Measurements from ENCODE around the gene PTGR1.
"Not testable (repeated sequence)": the region's sequence is repeated elsewhere in the genome, so short reads cannot be mapped to it uniquely, and the experiment has no call there.

The PTGR1 gene

DNA sequence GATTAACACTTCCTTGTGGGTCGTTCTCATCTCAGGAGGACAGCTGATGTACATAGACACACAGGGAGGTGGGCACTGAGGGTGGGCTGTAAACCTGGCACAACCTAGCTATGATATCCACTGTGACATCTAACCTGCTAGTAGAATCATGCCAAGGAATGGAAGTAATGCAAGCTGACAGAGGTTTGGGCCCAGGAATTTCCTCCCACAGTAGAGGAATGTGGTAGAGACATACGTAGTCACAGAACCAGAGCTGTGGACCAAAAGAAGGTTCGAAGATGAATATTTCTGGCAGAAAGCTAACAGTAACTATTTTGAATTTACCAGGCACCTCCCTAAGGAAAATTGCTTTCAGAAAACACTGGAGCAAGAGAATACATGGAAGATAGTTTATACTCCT lies 16.5 kb upstream of the PTGR1 start:
- in situ Hi-C loops (cut with MboI; ENCODE audit: low sequenced_read_pairs): no loop called here

DNA sequence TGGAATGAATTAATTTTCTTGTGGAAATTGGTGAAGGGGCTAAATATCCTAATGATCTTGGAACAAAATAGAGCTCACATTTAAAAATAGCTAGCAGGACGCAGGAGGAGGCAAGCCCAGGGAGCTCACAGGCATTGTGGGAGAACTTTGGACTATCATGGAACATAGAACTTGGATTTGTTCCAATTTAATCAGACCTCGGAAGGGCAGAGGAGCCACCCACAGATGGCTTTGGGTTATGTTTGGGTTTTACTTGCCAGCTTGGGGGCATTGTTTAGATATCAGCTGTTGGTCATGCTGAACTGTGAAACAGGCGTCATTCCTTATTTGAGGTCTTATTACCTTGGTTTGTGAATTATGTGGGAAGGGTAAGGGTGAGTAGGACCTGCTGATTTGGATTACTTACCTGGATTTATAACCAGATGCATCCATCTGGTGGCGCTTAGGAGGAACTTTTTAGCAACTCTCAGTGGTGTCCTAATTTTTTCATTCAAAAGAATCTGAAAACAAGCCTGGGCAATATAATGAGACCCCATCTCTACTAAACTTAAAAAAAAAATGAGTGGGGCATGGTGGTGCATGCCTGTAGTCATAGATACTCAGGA lies 14.1 kb upstream of the PTGR1 start:
- in situ Hi-C loops (cut with MboI; ENCODE audit: low sequenced_read_pairs): no loop called here

DNA sequence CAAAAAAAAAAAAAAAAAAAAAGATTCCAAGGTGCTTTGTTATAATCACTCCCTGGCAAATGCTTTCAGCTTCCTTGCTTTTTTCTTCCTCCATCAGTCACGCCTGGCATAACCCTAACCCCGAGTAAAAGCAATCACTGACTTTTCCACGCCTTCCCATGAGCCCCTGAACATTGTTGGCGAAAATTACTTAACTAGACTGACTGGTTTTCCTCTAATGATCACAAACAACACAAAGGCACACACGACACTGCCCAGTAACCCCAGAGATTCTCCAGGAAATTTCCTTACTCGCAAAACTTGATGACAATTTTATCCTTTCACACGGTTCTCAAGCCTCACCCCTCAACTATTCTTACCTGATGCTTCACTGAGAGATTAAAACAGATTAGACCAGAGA lies 11.4 kb upstream of the PTGR1 start:
- in situ Hi-C loops (cut with MboI; ENCODE audit: low sequenced_read_pairs): no loop called here

DNA sequence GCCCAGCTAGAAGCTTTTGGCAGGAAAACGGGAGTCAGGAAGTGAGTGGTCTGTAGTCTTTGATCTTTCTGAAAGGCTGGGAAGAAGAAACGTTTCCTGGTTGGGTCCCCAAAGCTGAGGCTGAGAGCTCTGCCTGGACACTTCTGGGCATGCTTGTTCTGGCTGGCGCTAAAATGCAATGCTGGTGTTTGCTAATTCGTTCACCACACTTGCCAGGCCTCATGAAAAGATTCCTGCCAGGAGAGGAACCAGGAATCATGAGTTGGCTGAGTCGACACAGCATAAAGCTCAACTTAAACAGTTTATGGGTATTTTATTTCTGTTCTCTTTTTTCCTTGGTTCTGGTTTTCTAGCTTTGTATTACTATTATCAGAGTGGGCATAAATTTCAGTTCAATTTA lies 10.7 kb upstream of the PTGR1 start:
- in situ Hi-C loops (cut with MboI; ENCODE audit: low sequenced_read_pairs): no loop called here

DNA sequence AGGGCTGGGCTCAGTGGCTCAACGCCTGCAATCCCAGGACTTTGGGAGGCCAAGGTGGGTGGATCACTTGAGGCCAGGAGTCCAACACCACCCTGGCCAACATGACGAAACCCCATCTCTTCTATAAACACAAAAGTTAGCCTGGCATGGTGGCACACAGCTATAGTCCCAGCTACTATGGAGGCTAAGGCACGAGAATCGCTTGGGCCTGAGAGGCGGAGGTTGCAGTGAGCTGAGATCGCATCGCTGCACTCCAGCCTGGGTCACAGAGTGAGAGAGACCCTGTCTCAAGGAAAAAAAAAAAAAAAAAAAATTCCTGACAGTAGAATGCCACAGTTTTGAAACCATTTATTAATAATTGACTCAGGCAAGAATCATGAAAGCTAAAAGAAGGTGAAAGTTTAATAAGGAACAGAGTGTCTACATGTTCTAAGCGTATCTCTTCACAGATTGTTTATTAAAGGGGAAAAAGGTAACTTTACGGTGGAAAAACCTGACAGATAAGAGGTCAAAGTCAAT lies 5.7 kb upstream of the PTGR1 start:
- in situ Hi-C loops (cut with MboI; ENCODE audit: low sequenced_read_pairs): no loop called here

DNA sequence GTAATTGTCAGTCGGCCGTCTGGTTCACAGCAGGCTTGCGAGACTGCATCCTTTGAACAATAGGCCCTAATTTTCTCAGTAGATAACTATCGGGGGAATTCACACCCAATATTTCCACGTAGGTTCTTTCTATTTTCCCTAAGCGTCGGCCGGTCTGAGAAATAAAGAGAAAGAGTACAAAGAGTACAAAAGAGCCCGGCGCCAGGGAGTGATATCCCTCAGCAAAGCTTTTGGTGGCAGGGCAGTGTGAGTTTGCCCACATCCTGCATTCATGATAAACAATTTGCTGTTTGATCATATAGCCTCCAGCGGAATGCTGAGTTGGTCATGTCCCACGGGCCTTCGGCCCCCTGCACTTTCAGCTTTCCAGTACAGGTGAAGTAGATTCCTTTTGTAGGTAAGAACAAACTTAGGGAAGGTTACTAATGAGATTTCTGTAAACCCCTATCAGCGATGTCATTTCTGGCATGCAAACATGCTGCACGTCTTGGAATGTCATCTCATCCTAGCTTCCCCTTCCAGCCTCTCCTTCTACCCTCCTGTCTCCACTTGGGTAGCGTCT lies 4.7 kb upstream of the PTGR1 start:
- in situ Hi-C loops (cut with MboI; ENCODE audit: low sequenced_read_pairs): no loop called here

DNA sequence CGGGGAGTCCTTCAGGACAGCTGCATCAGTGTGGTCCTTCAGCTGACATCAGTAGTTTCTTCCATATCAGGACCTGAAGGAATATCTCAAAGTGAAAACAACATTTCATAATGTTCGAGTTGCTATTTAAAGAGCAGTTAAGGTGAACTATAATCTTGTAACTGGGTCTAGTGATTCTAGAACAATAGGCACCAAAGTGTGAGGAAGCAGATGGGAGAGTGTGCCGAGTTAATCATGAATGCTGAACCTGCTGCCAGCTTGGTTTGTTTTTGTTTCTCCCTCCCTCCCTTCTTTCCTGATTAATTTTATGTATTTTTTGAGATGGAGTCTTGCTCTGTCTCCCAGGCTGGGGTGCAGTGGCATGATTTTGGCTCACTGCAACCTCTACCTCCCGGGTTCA lies 3.6 kb upstream of the PTGR1 start:
- in situ Hi-C loops (cut with MboI; ENCODE audit: low sequenced_read_pairs): no loop called here

DNA sequence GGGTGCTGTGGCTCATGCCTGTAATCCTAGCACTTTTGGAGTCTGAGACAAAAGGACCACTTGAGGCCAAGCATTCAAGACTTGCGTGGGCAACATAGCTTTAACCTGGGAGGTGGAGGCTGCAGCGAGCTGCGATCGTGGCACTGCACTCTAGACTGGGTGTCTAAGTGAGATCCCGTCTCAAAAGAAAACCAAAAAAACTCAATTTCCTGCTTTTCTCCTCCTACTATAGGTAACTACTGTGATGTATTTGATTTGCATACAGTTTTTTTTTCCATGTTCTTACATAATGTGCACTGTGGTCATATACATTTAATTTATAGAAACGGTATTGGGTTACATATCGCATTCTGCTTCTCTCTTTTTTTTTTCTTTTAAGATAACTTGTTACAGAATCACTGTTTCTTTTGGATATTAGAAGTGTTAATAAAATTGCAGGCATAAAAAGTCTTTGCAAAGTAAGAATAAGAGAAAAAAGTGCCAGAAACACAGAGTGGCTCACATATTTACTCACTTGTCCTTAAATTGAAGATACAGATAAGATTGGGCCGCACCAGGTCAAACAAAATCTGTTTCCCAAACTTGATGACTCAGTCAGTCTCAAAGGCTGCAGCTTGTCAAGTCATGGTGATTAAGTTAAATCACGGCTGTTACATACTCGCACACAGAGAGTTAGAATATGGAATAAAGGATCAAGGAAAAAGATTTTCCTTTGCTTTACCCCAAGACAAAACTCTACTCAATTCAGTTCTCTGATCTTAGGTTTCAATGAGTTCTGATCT lies 2.0 kb upstream of the PTGR1 start:
- in situ Hi-C loops (cut with MboI; ENCODE audit: low sequenced_read_pairs): no loop called here

DNA sequence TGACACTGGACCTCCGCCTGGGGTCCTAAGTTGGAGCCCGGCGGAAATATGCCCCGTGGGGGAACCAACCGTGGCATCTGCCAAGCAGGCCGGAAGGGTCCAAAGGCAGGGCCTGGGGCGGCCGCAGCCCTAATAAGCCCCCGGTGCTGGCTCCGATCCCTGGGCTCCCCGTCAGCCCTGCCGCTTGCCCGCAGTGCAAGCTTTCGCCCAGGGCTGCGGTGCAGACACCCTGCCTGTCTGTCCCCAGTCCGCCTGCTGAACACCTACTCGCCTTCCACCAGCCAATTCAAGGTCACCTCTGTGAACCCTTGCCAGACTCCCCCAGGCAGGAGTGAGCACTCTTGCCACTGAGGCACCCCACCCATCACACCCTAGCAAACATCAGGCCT lies 502 bp upstream of the PTGR1 start:
- in situ Hi-C loops (cut with MboI; ENCODE audit: low sequenced_read_pairs): no loop called here

DNA sequence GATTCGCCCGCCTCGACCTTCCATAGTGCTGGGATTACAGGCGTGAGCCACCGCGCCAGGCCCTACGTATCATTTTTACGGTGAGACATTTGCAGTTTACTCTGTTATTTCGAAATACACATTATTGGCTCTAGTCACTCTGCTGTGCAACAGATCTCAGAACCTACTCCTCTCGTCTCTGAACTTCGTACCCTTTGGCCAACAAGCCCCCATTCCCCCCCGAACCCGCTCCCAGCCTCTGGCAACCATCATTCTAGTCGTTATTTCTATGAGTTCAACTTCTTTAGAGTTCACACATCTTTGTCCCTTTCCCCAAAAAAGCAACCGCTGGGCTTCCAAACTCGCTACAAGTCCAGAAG lies 735 bp downstream of the PTGR1 start:
- in situ Hi-C loops (cut with MboI; ENCODE audit: low sequenced_read_pairs): no loop called here

DNA sequence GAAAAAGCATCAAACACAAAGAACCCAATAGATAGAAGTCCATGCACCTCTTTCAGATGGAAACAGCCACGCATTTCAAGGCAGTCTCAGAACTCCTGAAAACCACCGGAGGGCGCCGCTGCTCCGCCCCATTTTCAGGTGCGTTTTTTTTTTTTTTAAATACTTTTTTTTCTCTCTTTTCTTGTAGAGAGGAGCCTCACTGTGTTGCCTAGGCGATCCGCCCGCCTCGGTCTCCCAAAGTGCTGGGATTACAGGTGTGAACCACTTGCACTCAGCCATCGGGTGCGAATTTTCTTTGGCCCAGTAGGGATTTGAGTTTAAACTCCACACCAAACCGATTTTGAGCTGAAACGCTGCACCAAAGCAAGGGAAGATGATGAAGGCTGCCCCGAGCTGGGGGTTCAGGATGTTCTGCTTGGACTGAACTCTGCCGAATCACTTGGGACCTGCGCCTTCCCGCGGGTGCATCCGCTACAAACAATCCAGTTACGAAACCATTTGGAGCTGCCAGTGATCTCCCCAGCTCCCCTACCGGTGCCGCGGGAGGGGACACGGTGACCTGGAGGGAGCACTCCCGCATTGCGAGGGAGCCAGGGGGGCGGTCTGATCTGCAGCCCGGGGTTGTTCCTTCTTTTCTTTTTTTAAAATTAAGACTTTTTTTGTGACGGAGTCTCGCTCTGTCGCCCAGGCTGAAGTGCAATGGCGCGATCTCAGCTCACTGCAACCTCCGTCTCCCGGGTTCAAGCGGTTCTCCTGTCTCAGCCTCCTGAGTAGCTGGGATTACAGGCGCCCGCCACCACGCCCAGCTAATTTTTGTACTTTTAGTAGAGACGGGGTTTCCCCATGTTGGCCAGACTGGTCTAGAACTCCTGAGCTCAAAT lies 1.4 kb downstream of the PTGR1 start:
- in situ Hi-C loops (cut with MboI; ENCODE audit: low sequenced_read_pairs): no loop called here

DNA sequence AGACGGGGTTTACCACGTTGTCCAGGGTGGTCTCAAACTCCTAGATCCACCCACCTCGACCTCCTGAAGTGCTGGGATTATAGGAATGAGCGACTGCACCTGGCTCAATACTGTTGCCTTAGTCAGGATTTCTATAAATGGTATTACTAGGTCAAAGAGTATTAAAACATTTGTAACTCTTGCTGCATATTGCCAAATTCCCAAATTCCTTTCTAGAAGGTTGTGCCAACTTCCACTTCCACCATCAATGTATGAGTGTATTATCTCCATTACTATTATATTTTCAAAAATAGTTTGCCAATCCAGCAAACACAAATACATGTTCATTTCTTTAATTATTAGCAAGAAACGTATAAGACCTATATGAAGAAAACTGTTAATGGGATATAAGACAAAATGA lies 10.6 kb downstream of the PTGR1 start:
- in situ Hi-C loops (cut with MboI; ENCODE audit: low sequenced_read_pairs): no loop called here

DNA sequence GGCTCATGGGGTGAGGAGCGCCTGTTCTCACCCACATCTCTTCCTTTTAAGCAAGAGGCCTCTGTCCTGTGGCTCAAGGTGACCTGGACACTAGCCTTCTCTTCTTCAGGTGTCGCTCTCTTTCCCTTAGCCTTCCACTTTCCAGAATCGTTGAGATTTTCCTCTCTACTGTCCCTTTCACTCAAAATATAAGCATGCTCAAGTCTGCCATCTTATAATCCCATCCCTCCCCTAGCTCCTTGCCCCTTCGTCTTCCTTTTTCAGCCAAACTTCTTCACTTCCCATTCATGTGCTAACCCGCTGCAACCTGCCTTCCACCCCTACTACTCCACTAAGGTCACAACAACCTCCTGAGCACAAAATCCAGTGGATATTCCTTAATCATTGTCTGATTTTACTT lies 13.1 kb downstream of the PTGR1 start:
- in situ Hi-C loops (cut with MboI; ENCODE audit: low sequenced_read_pairs): no loop called here

DNA sequence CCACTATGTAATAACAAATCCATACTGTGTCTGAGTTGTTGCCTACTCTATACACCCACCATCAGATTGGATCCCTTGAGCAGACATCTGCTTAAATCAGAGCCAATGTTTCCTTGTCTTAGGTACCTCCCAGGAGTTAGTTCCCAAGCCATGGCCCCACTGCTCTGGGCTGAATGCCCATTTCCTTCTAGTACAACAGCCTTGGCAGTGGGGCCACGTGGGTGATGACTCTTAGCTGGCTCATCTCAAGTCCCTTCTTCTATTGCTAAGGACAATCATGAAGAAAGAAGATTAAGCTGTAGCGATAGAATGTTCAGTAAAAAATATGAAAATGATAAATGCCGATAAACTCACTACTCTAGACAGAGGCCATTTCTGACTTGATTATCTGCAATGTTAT lies 16.6 kb downstream of the PTGR1 start:
- in situ Hi-C loops (cut with MboI; ENCODE audit: low sequenced_read_pairs): no loop called here

DNA sequence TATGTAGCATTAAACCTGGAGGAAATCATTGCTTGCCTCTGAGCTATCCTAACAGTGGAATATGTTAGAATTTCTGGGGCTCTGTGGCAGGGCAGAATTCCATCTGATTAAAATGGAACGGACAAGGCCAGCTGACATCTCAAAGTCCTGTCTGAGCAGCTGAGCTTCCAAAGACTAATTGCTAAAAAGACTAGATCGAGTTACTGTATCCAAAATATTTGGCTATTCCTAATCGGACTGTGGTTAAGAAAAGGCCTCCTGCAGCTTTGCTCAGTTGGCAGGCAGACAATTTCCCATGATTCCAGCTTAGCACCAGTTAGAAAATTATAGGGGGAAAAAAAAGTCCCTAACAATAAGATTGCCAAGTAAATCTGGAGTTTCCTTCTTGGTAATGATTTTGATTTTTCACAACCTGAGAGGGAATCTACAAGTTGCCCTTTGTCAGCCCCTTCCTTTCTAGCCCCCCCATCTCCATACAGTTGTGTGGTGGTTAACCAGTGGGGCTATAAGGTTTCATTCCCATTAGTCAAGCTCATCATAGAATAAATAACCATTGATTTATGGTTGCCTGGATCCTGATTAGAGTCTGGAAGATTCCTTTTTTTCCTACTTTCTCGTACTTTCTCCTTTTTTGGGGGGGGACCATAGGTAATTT lies 26.4 kb downstream of the PTGR1 start:
- in situ Hi-C loops (cut with MboI; ENCODE audit: low sequenced_read_pairs): no loop called here

DNA sequence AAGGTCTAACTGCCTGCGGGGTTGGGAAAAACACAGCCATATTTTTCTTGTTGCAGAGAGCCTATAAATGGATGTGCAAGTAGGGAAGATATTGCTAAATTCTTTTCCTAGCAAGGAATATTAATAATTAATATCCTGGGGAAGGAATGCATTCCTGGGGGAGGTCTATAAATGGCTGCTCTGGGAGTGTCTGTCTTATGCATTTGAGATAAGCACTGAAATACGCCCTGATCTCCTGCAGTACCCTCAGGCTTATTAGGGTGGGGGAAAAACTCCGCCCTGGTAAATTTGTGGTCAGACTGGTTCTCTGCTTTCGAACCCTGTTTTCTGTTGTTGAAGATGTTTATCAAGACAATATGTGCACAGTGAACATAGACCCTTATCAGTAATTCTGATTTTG lies 31.3 kb downstream of the PTGR1 start:
- in situ Hi-C loops (cut with MboI; ENCODE audit: low sequenced_read_pairs): not testable (repeated sequence)

DNA sequence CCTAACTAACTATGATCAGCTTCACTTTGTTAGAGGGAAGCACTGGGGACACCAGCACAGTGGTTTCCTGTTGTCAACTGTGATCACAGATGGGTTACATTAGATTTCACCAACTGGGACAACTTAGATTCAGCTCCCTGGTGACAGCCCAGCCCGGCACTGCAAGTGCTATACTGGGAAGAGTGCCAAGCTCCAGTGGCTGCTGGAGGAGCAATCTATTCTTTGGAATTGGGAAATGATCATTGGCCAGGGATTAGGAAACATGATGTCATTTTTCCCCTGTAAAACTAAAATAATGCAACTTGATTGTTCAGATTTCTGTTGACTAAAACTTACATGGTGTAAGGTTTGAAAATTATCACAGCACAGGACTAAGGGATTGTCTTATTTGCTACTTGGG lies 33.2 kb downstream of the PTGR1 start:
- in situ Hi-C loops (cut with MboI; ENCODE audit: low sequenced_read_pairs): no loop called here

DNA sequence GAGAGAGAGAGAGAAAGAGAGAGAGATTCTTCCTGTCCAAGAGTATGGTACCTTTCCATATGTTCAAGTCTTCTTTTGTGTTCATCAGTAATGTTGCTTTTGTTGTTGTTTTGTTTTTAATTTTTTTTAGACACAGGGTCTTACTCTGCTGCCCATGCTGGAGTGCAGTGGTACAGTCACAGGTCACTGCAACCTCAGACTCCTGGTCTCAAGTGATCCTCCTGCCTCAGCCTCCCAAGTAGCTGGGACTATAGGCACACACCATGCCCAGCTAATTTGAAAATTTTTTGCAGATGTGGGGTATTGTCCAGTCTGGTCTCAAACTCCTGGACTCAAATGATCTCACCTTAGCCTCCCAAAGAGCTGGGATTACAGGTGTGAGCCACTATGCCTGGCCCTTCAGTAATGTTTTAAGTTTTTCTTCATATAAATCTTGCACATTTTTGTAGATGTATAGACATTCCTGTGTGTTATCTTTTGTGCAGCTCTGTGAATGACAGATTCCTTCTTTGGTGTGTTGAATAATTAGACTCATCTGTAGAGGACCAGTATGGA lies 38.2 kb downstream of the PTGR1 start:
- in situ Hi-C loops (cut with MboI; ENCODE audit: low sequenced_read_pairs): no loop called here

DNA sequence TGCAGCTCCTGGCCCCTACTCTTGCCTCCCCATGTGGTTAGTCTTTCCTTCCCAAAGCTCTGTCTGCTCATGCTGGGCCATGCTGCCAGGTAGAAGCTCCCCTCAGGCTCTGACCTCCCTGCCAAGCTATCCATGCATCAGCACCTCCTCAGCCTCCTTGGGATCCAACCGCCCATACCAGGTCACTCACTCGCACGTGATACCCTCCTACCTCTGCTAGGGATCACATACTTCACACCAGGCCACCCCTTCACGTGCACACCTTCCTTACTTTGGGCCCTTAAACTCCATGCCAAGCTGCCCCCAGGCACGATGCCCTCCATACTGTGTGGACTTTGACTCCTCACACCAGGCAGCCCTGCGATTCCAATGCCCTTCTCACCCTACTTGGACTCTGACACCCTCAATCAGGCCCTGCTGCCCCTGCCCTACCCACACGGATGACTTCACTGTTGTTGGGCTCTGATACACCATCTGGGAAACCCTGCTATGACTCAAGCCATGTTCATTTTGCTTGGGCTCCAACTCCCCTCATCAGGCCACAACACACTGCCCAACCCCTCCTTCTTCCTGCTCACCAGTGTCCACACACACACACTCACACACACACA lies 40.3 kb downstream of the PTGR1 start:
- in situ Hi-C loops (cut with MboI; ENCODE audit: low sequenced_read_pairs): no loop called here

DNA sequence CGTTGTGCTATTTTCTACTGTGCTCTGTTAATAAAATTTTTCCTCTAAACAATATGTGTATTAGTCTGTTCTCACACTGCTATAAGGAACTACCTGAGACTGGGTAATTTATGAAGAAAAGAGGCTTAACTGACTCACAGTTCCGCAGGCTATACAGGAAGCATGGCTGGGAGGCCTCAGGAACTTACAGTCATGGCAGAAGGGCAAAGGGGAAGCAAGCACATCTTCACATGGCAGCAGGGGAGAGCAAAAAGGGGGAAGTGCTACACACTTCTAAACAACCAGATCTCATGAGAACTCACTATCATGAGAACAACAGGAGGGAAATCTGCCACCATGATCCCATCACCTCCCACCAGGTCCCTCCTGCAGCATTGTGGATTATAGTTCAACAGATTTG lies 44.0 kb downstream of the PTGR1 start:
- in situ Hi-C loops (cut with MboI; ENCODE audit: low sequenced_read_pairs): not testable (repeated sequence)
